ENCODE measurements around the gene IL15RA.

DNA sequence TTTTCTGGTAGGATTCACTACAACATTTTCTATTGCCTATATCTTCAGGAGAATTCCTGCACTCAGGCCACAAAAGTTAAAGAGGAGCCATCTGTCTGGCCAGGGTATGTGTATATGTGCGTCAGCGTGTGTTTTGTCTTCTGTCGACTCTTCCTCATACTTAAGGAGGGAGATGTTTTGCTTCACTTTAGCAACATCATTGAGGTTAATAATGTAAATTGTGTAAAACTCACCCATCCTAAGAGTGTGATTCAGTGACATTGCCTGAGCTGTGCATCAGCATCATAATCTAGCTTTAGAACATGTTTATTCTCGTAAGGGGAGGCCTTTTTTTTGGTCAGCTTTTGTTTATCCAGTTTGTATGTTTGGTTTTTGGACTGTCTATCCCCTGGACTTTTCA lies 63.6 kb downstream of the IL15RA start:
- TF ChIP-seq CTCF (IDR thresholded peaks at IDR 0.05; ENCODE audit: borderline replicate concordance, extremely low read depth, low read length, poor library complexity, severe bottlenecking) = no peak
- no peak for TF ChIP-seq EZH2 (IDR thresholded peaks at IDR 0.05; ENCODE audit: borderline replicate concordance, low read depth, low read length, severe bottlenecking)
